ENCODE data around the gene MRPL27.

The MRPL27 gene

GRCh38 chr17:50318501-50319285 is 54.3 kb downstream of the MRPL27 start:
- no peak for TF ChIP-seq POLR2A (IDR thresholded peaks at IDR 0.05; ENCODE audit: low read depth, low read length)
- DNase-seq (ENCODE audit: insufficient read length, low spot score) = no peak
- FAIRE-seq = no peak
